GM12873 (cell line): ENCODE results near the gene MACROD2.

Source experiments
- TF ChIP-seq, protein P1 (sequence below): IDR thresholded peaks from 2 replicates; pipeline ENCODE4 v1.5.1; 2012; ENCODE audit warnings: low read depth, mild to moderate bottlenecking, moderate library complexity, low read length, control low read depth; ENCODE audit not compliant: insufficient read depth; ENCODE audit errors: missing control alignments

Gene MACROD2

DNA sequence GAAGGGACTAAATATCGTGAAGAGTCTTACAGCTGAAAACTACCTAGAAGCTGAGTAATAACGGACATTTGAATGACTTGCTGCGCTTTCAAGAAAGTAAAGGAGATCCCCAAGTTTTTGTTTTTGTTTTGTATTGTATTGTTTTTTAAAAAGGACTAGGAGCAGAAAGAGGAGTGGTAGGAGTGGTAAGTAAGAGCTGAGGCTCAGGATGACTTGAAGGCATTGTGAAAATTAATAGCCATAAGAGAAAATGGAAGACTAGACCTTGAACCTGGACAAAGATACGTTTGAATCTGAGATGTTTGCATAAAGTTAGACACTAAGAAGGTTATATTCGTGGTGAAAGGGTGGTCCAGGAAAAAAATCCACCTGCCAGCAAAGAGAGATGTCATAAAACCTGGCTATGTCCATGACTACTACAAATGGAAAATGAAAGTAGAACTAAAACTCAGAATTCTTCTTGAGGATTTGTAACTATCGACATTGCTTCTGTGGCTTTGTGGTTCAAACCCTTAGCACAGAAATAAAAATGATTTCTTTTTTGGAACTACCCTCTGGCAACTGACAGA is 1166.8 kb downstream of the MACROD2 start:
- TF ChIP-seq, protein P1, sequence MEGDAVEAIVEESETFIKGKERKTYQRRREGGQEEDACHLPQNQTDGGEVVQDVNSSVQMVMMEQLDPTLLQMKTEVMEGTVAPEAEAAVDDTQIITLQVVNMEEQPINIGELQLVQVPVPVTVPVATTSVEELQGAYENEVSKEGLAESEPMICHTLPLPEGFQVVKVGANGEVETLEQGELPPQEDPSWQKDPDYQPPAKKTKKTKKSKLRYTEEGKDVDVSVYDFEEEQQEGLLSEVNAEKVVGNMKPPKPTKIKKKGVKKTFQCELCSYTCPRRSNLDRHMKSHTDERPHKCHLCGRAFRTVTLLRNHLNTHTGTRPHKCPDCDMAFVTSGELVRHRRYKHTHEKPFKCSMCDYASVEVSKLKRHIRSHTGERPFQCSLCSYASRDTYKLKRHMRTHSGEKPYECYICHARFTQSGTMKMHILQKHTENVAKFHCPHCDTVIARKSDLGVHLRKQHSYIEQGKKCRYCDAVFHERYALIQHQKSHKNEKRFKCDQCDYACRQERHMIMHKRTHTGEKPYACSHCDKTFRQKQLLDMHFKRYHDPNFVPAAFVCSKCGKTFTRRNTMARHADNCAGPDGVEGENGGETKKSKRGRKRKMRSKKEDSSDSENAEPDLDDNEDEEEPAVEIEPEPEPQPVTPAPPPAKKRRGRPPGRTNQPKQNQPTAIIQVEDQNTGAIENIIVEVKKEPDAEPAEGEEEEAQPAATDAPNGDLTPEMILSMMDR = no peak

DNA sequence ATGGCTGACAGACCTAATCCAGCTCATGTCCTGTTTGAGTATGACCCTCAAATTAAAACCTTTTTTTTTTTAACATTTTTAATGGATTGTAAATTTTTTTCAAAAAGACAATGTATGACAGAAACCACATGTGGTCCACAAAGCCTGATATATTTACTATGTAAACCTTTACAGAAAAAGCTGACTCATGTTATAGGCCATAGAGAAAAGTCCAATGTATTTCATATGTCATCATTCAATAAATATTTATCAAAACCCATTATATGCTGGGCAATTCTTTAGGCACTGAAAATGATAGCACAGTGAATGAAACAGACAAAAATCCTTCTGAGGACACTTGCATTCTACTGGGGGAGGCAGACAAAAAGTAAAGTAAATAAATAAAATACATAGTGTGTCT is 1168.3 kb downstream of the MACROD2 start:
- TF ChIP-seq, protein P1 = no peak

DNA sequence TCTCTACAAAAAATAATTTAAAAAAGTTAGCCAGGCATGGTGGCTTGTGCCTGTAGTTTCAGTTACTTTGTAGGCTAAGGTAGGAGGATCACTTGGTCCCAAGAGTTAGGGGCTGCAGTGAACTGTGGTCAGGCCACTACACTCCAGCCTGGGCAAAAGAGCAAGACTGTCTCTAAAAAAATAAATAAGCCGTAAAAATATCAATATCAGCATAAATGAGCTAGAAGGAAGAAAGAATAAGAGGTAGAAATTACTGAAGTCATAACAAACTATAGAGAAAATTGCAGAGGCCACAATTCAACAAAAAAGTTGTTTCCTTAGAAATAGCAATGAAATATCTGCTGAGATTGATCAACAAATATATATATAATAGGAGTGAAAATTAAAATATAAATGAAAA is 1169.4 kb downstream of the MACROD2 start:
- TF ChIP-seq, protein P1 = no peak

DNA sequence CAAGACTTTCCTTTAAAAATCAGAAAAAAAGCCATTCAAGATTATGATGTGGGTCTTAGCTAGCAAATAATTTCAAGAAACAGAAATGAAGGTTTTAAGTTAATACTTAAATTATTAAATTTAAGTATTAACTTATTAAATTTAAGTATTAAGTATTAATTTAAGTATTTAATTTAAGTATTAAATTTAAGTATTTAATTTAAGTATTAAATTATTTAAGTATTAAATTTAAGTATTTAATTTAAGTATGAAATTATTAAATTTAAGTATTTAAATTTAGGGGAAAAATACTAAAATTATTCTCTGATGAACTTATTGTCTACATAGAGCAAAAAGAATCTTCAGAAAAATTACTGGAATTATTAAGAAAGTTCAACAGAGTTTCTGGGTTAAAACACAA is 1171.4 kb downstream of the MACROD2 start:
- TF ChIP-seq, protein P1 = no peak

DNA sequence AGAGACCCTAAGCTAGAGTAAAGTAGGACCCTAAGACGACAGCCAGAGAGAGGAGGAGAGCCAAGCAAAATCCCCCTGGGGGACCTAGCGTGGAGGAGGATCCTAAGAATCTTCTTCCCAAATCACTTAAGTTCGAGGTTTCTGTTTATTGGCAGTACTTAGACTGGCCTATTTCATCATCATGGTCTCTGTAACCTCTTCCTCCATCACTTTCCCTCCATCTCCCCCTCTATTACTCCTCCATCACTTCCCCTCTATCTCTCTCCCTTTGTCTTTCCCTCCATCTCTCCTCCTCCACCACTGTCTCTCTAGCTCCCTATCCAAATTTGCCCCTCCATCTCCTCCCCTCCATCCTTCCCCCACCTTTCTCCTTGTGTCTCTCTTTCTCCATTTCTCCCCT is 1175.7 kb downstream of the MACROD2 start:
- TF ChIP-seq, protein P1 = no peak

DNA sequence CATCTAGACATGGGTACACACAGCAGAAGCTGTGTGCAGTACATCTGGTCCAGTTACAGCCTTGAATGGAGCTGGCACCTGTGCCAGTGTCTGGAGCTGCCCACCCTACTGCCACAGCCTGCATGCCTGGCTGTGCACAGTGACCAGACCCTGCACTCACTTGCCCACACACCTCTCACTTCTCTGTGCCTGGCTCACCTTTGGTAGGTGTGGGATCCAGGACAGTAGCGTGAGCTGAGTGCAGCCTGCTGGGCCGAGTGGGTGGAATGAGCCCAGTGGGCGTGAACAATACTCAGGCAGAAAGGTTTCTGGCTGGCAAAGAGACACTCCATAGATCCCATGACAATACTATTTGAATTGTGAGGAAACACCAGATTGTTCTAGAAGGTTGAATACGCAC is 1181.6 kb downstream of the MACROD2 start:
- TF ChIP-seq, protein P1 = no peak

DNA sequence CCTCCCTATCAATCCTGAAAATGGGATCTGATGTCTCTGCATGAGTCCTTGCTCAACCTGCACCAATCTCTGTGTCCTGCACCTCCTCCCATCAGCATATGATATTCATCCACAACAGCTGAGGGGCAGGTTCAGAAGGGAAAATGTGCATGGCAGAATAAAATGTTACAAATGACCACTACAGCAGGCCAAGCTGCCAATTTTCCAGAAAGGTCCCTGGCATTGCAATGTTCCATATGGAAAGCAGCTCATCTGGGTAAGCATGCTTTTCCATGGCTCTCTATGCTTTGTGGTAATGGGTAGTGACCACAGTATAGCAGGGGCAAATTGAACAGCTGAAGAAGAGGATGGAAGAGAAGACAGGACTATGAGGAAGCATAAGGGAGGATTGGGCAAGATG is 1183.3 kb downstream of the MACROD2 start:
- TF ChIP-seq, protein P1 = no peak

DNA sequence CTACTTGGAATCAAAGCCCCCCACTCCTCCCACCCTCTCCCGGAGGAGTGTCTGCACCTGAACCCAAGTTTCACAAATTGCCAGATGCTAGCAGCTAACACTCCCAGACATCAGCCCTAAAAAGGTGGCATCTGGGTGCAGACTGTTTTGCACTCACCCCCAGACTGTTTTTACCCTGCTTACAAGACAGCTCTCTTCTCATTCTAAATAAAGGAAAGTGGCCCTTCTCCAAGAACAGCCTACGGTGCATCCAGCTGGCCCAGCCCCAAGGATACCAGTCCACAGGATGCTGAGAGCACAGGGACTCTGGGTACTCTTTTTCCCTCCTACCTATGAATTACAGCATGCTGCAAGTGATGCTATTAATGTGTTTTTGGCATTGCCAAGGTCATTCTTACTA is 1184.1 kb downstream of the MACROD2 start:
- TF ChIP-seq, protein P1 = no peak
